Testis (tissue), 3 donors: ENCODE results near the gene GPANK1. TPM values are rescaled to one million over a fixed set of nuclear protein-coding genes. Genes with fewer than 3 reads are reported as not detected.

Source experiments
- DNase-seq: peaks from one replicate; pipeline ENCODE4 v3.0.0-alpha.2; 2019
- H3K27ac ChIP-seq, 2 donors: fragments of 200-600 bp; sonication (generic); one replicate each; pipeline ENCODE4 v1.5.1; 2019
- H3K27me3 ChIP-seq: fragments of 200-600 bp; sonication (generic); one replicate; pipeline ENCODE4 v1.5.1; 2019
- H3K36me3 ChIP-seq: fragments of 200-600 bp; sonication (generic); one replicate; pipeline ENCODE4 v1.5.1; 2017; ENCODE audit warnings: low read depth; ENCODE audit errors: missing control alignments
- H3K4me1 ChIP-seq: fragments of 200-600 bp; sonication (generic); one replicate; pipeline ENCODE4 v1.5.1; 2019
- H3K4me3 ChIP-seq, 2 donors: fragments of 200-600 bp; sonication (generic); one replicate each; pipeline ENCODE4 v1.5.1; 2017 to 2019
- H3K9me3 ChIP-seq: fragments of 200-600 bp; sonication (generic); one replicate; pipeline ENCODE4 v1.5.1; 2017
- CTCF ChIP-seq, 3 experiments: fragments of 450-650 bp in 2 of 3; fragments of 200-600 bp in 1 of 3; sonication (generic) in 1 of 3; IDR thresholded peaks; one replicate each; pipeline ENCODE4 v1.5.1; 2016 to 2019; ENCODE audit warnings: antibody characterized with exemption in 3 of 3, mild to moderate bottlenecking in 2 of 3, moderate library complexity in 1 of 3
- POLR2A ChIP-seq: fragments of 450-650 bp; IDR thresholded peaks from one replicate; pipeline ENCODE4 v1.6.1; 2017; ENCODE audit warnings: antibody characterized with exemption, mild to moderate bottlenecking, moderate library complexity
- WGBS, 2 donors: methylation state at CpG; one replicate each; pipeline ENCODE4 v1.1.5; 2018; 5-methylcytosine and 5-hydroxymethylcytosine counted together
- intact Hi-C: fragments of 100-400 bp; cut with DNase I; formaldehyde crosslinking; loops from one replicate; pipeline ENCODE4 v1.15.1; 2023; ENCODE audit warnings: low total_unique reads
- polyA plus RNA-seq: library from polyadenylated mRNA; stranded (reverse); fragments of 350-450 nt; fragmentation: Illumina TruSeq; extraction: RNeasy Lipid Tissue Mini Kit (QIAGEN cat#74804); gene quantifications from one replicate; pipeline ENCODE4 v1.2.3, GENCODE V29; 2014; ENCODE audit warnings: low read depth, low replicate concordance; ENCODE audit not compliant: insufficient read depth
- total RNA-seq, 2 donors: library from RNA; depleted of rRNA; stranded (reverse); fragments of >200 nt; gene quantifications; one replicate each; pipeline ENCODE4 v1.2.3, GENCODE V29; 2016

Gene GPANK1
- total and polyA plus RNA-seq, 3 donors from 2014 or later: 34.5 to 81.3 (median 46.1) TPM

GRCh38 chr6:31686483-31686882, 21.7 kb upstream of the GPANK1 start:
- Histone ChIP-seq H3K36me3 (no peaks in the 10 kb centered on the region), H3K9me3 (no peaks in the 10 kb centered on the region), H3K4me1 (peaks cover 9% of the 10 kb centered on the region), H3K27ac (no peak overlapping the region), H3K4me3 (no peak overlapping the region), H3K27me3 (no peaks in the 10 kb centered on the region)
- no peak for DNase-seq
- intact Hi-C loops: no loop called here
- TF ChIP-seq CTCF (IDR thresholded peaks at IDR 0.05) (no peak), POLR2A (no peak)
- WGBS, 2 donors: 67 to 84% methylated on average over 5 of the region's 5 CpGs

DNA sequence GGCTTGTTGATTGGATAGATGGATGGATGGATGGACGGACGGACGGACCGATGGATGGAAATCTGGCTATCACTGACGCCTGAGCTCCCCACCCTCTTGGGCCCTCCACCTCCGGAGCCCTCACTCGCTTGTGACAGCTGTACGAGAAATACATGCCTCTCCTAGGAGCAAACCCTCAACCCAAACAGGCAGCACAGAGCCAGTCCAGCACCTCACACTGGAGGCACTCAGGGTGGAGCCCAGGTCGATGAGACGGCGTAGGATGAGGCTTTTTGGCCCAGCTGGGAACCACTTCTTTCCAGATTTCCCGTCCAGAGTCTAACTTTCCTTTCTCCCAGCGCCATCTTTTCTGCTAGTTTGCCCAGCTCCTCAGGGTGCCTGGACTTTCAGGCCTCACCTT, 18.8 kb upstream of the GPANK1 start:
- peak overlapping the region; percentile 4 to 51 for H3K4me3 ChIP-seq
- H3K9me3 ChIP-seq: no peaks in the 10 kb centered on the region
- DNase-seq: no peak
- H3K27ac ChIP-seq: no peak overlapping the region
- H3K4me1 ChIP-seq: peaks cover 12% of the 10 kb centered on the region
- intact Hi-C loops: loop anchor here (5.0 kb wide), 1 partner anchor 149 kb away; no protein-coding TSS in a partner anchor
- H3K27me3 ChIP-seq: no peaks in the 10 kb centered on the region
- no peak for TF ChIP-seq POLR2A
- TF ChIP-seq CTCF (IDR thresholded peaks at IDR 0.05): no peak
- 53 to 66% methylated on average over 11 to 13 of the region's 13 CpGs for WGBS, 2 donors
- H3K36me3 ChIP-seq: no peaks in the 10 kb centered on the region

DNA sequence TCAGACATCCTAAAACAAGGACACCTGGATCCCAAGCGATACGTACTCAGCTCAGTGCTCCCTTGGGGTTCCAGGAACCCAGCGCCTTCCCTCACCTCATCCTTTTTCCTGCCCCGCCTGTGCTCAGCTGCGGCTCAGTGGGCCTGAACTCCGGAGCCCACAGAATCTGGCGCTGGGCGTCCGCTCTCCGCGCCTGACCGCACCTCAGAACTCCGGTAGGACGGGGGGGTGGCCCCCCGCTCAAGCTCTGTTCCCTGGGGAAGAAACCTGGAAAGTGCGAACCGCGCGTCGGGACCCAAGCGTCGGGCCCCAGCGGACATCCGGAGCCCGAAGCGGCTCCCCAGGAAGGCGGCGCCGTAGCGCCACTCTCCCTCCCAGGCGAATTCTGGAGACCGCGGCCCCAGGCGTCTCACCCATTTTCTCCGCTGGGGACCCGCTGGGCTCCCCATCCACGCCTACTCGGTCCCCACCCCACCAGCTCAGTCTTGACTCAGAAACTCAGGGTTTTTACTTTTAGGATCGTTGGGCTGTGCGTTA, 16.4 kb upstream of the GPANK1 start:
- Histone ChIP-seq H3K4me3 (peak overlapping the region; percentile 47 to 62), H3K27ac (peak overlapping the region in 1 of 2 donors; percentile 61), H3K4me1 (peaks cover 12% of the 10 kb centered on the region), H3K27me3 (no peaks in the 10 kb centered on the region), H3K36me3 (no peaks in the 10 kb centered on the region), H3K9me3 (no peaks in the 10 kb centered on the region)
- TF ChIP-seq POLR2A: no peak
- TF ChIP-seq CTCF (IDR thresholded peaks at IDR 0.05): no peak
- peak; percentile 43 for DNase-seq
- intact Hi-C loops: loop anchor here (5.0 kb wide), 1 partner anchor 151 kb away; no protein-coding TSS in a partner anchor
- WGBS, 2 donors: 0 to 1% methylated on average over 14 to 40 of the region's 40 CpGs

DNA sequence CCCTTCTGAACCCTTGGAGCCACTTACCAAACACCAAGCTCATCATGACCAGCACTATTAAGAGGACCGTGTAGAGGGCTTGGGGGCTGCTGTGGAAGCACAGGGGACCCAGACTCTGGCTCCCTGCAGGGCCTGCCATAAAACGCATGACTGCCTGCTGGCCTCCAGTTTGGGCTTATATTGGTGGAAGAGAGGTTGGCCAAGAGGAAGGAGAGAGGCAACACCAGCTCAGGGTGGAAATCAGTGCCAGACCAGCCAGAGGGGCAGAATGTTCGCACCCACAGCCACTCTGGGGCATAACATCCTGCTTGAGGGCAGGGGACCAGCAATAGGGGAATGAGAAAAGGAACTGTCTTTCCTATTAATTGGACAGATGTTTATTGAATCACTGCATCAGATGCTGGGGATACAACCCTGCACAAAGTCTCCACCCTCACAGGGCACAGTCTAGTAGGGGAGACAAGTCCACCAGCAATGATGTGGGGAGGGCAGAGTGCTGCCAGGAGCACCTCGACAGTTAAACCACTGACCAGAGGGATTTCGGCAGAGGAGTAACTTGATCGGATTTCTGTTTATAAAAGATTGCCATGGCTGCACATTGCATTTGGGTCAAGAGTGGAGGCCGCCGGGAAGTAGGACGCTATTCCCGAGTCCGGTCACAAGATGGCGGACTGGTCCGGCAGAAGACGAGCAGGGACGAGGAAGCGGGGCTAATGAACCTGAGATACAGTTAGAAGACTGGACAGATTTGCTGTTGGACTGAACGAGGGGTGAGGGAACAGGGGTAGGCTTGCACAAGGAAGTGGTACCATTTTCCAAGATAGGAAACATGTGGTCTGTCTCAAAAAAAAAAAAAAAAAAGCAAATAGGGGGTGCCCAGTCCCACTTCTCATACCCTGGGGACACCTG, 15.7 kb upstream of the GPANK1 start, which contains the start of gene LY6G5C:
TSS of gene LY6G5C (minus strand) at position 842 of the 909 bp plus-strand sequence. CDS start at position 148, 694 bp downstream.
- intact Hi-C loops: loop anchor here (5.0 kb wide), 1 partner anchor 152 kb away; no protein-coding TSS in a partner anchor
- WGBS, 2 donors: 10 to 11% methylated on average over 17 of the region's 17 CpGs
- no peaks in the 10 kb centered on the region for H3K27me3 ChIP-seq
- peaks cover 12% of the 10 kb centered on the region for H3K4me1 ChIP-seq
- peak within 1 kb of the TSS; percentile 47 to 62 for H3K4me3 ChIP-seq
- TF ChIP-seq POLR2A: no peak
- TF ChIP-seq CTCF (IDR thresholded peaks at IDR 0.05): peak; percentile 47 to 59 (median 58)
- no peaks in the 10 kb centered on the region for H3K9me3 ChIP-seq
- DNase-seq: peak; percentile 90
- H3K36me3 ChIP-seq: no peaks in the 10 kb centered on the region
- H3K27ac ChIP-seq: peak within 1 kb of the TSS in 1 of 2 donors; percentile 61
